ENCODE results near the gene KCNJ6. TPM values are rescaled to one million over a fixed set of nuclear protein-coding genes. Genes with fewer than 3 reads are reported as not detected.

The KCNJ6 gene
- total RNA-seq, 6 experiments from 2014 or later: not detected

- no peak overlapping the region for H3K4me3 Mint-ChIP-seq
- H3K27ac Mint-ChIP-seq: no peak overlapping the region
- TF ChIP-seq CTCF (IDR thresholded peaks at IDR 0.05): no peak
- DNase-seq: no peak
- H3K27me3 Mint-ChIP-seq (ENCODE audit: insufficient read depth): no peaks in the 10 kb centered on the region; the same call in 1 of the 2 replicates
- peaks cover 38% of the 10 kb centered on the region for H3K4me1 Mint-ChIP-seq (ENCODE audit: low read depth)
- H3K36me3 Mint-ChIP-seq (ENCODE audit: low read depth): peaks cover 15% of the 10 kb centered on the region
- H3K9me3 Mint-ChIP-seq: peaks cover 5% of the 10 kb centered on the region
Observed at GRCh38 chr21:37790905-37791304, 125.4 kb downstream of the KCNJ6 start.

- Mint-ChIP-seq H3K9me3 (peaks cover 5% of the 10 kb centered on the region), H3K27ac (no peak overlapping the region), H3K36me3 (ENCODE audit: low read depth) (peaks cover 15% of the 10 kb centered on the region), H3K27me3 (ENCODE audit: insufficient read depth) (peaks cover 1% of the 10 kb centered on the region; the same call in 1 of the 2 replicates), H3K4me3 (no peak overlapping the region), H3K4me1 (ENCODE audit: low read depth) (peaks cover 43% of the 10 kb centered on the region)
- DNase-seq: no peak
- no peak for TF ChIP-seq CTCF (IDR thresholded peaks at IDR 0.05)
Observed at GRCh38 chr21:37788503-37788902, 127.8 kb downstream of the KCNJ6 start.

GRCh38 chr21:37787456-37787855 is 128.8 kb downstream of the KCNJ6 start:
- Mint-ChIP-seq H3K27me3 (ENCODE audit: insufficient read depth) (peaks cover 1% of the 10 kb centered on the region; the same call in 1 of the 2 replicates), H3K27ac (peak overlapping the region; percentile 84), H3K9me3 (peaks cover 15% of the 10 kb centered on the region), H3K4me1 (ENCODE audit: low read depth) (peaks cover 47% of the 10 kb centered on the region), H3K4me3 (no peak overlapping the region; the same call in 1 of the 2 replicates), H3K36me3 (ENCODE audit: low read depth) (peaks cover 26% of the 10 kb centered on the region)
- TF ChIP-seq CTCF (IDR thresholded peaks at IDR 0.05): no peak
- peak; percentile 76 for DNase-seq

- Mint-ChIP-seq H3K4me3 (no peak overlapping the region), H3K9me3 (peaks cover 20% of the 10 kb centered on the region), H3K36me3 (ENCODE audit: low read depth) (peaks cover 31% of the 10 kb centered on the region), H3K27ac (peak overlapping the region; percentile 40; the same call in 1 of the 2 replicates), H3K27me3 (ENCODE audit: insufficient read depth) (peaks cover 1% of the 10 kb centered on the region; the same call in 1 of the 2 replicates), H3K4me1 (ENCODE audit: low read depth) (peaks cover 52% of the 10 kb centered on the region)
- peak; percentile 18 for DNase-seq
- no peak for TF ChIP-seq CTCF (IDR thresholded peaks at IDR 0.05)
Observed at GRCh38 chr21:37784591-37785318, 131.5 kb downstream of the KCNJ6 start.

- Mint-ChIP-seq H3K27me3 (ENCODE audit: insufficient read depth) (peaks cover 4% of the 10 kb centered on the region), H3K9me3 (peaks cover 16% of the 10 kb centered on the region), H3K4me3 (no peak overlapping the region), H3K4me1 (ENCODE audit: low read depth) (peaks cover 46% of the 10 kb centered on the region), H3K36me3 (ENCODE audit: low read depth) (peaks cover 19% of the 10 kb centered on the region), H3K27ac (peak overlapping the region; percentile 32; the same call in 1 of the 2 replicates)
- DNase-seq: no peak
- TF ChIP-seq CTCF (IDR thresholded peaks at IDR 0.05): no peak
Observed at GRCh38 chr21:37783016-37783415, 133.2 kb downstream of the KCNJ6 start.
